GM18868 (cell line): ENCODE measurements around the gene ANXA3.
"Not testable (repeated sequence)": the region's sequence is repeated elsewhere in the genome, so short reads cannot be mapped to it uniquely, and the experiment has no call there.

Source experiments
- ATAC-seq: cut with Tn5 transposase; IDR thresholded peaks from one replicate; pipeline ENCODE4 v1.9.1; 2021; ENCODE audit warnings: mild to moderate bottlenecking, moderate library complexity; ENCODE audit not compliant: unreplicated experiment

The ANXA3 gene

GRCh38 chr4:78569306-78569821 is 17.8 kb downstream of the ANXA3 start:
- no peak for ATAC-seq

- no peak for ATAC-seq
Observed at GRCh38 chr4:78570117-78570516, 18.5 kb downstream of the ANXA3 start.

- no peak for ATAC-seq
Observed at GRCh38 chr4:78571804-78572203, 20.2 kb downstream of the ANXA3 start.

GRCh38 chr4:78578674-78579425 is 27.3 kb downstream of the ANXA3 start:
- ATAC-seq, result no peak

GRCh38 chr4:78581618-78582017 is 30.0 kb downstream of the ANXA3 start:
- no peak for ATAC-seq

GRCh38 chr4:78584863-78585547 is 33.4 kb downstream of the ANXA3 start:
- no peak for ATAC-seq

GRCh38 chr4:78585633-78586032 is 34.1 kb downstream of the ANXA3 start:
- no peak for ATAC-seq

- ATAC-seq, result no peak
Observed at GRCh38 chr4:78588894-78589545, 37.5 kb downstream of the ANXA3 start.

GRCh38 chr4:78591404-78591803 is 39.8 kb downstream of the ANXA3 start:
- no peak for ATAC-seq

GRCh38 chr4:78592088-78592783 is 40.7 kb downstream of the ANXA3 start:
- peak; percentile 66 for ATAC-seq

- no peak for ATAC-seq
Observed at GRCh38 chr4:78596111-78596742, 44.7 kb downstream of the ANXA3 start.

- ATAC-seq, result not testable (repeated sequence)
Observed at GRCh38 chr4:78598431-78598830, 46.9 kb downstream of the ANXA3 start.

GRCh38 chr4:78599147-78599546 is 47.6 kb downstream of the ANXA3 start:
- ATAC-seq, result no peak

- ATAC-seq, result no peak
Observed at GRCh38 chr4:78599931-78600375, 48.4 kb downstream of the ANXA3 start.

- peak; percentile 99 for ATAC-seq
Observed at GRCh38 chr4:78601013-78601412, 49.4 kb downstream of the ANXA3 start.

GRCh38 chr4:78602334-78602733 is 50.8 kb downstream of the ANXA3 start:
- no peak for ATAC-seq

- ATAC-seq, result no peak
Observed at GRCh38 chr4:78603384-78603783, 51.8 kb downstream of the ANXA3 start.

GRCh38 chr4:78604988-78605387 is 53.4 kb downstream of the ANXA3 start:
- no peak for ATAC-seq

GRCh38 chr4:78606035-78606434 is 54.5 kb downstream of the ANXA3 start:
- ATAC-seq, result no peak

- ATAC-seq, result no peak
Observed at GRCh38 chr4:78606530-78607095, 55.0 kb downstream of the ANXA3 start.
